Measurements from ENCODE around the gene AIFM3.
"Not testable (repeated sequence)": the region's sequence is repeated elsewhere in the genome, so short reads cannot be mapped to it uniquely, and the experiment has no call there.

DNA sequence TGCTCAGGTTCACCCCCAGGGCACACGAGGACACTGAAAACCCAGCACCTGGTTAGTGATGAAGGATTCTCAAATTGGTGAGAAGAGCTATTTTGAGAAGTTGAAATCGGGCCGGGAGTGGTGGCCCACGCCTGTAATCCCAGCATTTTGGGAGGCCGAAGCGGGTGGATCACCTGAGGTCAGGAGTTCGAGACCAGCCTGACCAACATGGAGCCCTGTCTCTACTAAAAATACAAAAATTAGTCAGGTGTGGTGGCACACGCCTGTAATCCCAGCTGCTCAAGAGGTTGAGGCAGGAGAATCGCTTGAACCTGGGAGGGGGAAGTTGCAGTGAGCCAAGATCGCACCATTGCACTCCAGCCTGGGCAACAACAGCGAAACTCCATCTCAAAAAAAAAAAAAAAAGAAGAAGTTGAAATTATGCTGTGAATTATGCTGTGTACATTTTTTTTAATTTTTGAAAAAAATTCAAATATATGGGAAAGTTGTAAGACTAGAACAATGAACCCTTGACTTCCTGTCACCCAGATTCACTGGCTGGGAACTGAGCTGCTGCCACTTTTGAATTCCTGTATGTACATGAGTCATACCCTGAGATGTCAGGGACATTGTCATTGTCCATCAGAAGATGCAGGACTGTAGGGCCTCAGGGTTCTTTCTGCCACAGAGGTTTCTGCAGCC, 5.1 kb downstream of the AIFM3 start:
- TF ChIP-seq FOXJ3 (CRISPR knock-in tag; IDR thresholded peaks at IDR 0.05; ENCODE audit: borderline replicate concordance); SP1 (CRISPR knock-in tag; conservative IDR thresholded peaks at IDR 0.05); CTCF (IDR thresholded peaks at IDR 0.05); NR3C1 (CRISPR knock-in tag; conservative IDR thresholded peaks at IDR 0.05; ENCODE audit: low read depth); CREM (CRISPR knock-in tag; IDR thresholded peaks at IDR 0.05); NR2C2 (CRISPR knock-in tag; IDR thresholded peaks at IDR 0.05); GABPB1 (CRISPR knock-in tag; IDR thresholded peaks at IDR 0.05); HMGXB4 (CRISPR knock-in tag; IDR thresholded peaks at IDR 0.05); MAX (CRISPR knock-in tag; IDR thresholded peaks at IDR 0.05): not testable (repeated sequence)
- TF ChIP-seq, protein P1, sequence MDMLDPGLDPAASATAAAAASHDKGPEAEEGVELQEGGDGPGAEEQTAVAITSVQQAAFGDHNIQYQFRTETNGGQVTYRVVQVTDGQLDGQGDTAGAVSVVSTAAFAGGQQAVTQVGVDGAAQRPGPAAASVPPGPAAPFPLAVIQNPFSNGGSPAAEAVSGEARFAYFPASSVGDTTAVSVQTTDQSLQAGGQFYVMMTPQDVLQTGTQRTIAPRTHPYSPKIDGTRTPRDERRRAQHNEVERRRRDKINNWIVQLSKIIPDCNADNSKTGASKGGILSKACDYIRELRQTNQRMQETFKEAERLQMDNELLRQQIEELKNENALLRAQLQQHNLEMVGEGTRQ (CRISPR knock-in tag; IDR thresholded peaks at IDR 0.05) = not testable (repeated sequence)
- TF ChIP-seq, protein P2, sequence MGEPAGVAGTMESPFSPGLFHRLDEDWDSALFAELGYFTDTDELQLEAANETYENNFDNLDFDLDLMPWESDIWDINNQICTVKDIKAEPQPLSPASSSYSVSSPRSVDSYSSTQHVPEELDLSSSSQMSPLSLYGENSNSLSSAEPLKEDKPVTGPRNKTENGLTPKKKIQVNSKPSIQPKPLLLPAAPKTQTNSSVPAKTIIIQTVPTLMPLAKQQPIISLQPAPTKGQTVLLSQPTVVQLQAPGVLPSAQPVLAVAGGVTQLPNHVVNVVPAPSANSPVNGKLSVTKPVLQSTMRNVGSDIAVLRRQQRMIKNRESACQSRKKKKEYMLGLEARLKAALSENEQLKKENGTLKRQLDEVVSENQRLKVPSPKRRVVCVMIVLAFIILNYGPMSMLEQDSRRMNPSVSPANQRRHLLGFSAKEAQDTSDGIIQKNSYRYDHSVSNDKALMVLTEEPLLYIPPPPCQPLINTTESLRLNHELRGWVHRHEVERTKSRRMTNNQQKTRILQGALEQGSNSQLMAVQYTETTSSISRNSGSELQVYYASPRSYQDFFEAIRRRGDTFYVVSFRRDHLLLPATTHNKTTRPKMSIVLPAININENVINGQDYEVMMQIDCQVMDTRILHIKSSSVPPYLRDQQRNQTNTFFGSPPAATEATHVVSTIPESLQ (CRISPR knock-in tag; IDR thresholded peaks at IDR 0.05) = not testable (repeated sequence)

All from WTC11 (cell line).